ENCODE measurements around the gene GDAP2. TPM values are rescaled to one million over a fixed set of nuclear protein-coding genes. Genes with fewer than 3 reads are reported as not detected.

The GDAP2 gene
- total RNA-seq, 1 experiment from 2014 or later = 18.8 TPM

DNA sequence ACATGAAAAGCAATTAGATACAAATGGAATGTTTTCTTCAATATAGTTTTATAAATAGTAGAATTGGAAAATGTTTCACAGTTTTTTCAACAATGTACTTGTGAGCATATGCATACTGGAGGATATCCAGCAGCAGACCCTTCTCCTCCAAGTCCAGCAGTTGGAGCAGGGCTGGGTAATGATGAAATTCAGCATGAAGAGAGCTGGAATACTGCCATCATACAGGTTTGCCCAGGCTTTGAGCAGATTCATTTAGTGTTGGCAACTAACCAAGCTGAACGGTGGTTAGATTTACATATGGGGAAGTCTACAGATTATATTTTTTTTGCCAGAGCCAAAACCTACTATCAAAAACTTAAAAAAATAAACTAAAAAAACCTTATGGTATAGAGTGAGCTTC is 38.5 kb upstream of the GDAP2 start:
- no peak overlapping the region for H3K27ac Mint-ChIP-seq (ENCODE audit: unreplicated experiment)
- H3K9me3 Mint-ChIP-seq (ENCODE audit: low read depth, unreplicated experiment) = no peaks in the 10 kb centered on the region
- H3K4me1 Mint-ChIP-seq (ENCODE audit: low read depth, unreplicated experiment) = no peaks in the 10 kb centered on the region
- BruUV-seq (replicated peaks) = no TSS peak
- no peak for DNase-seq
- no peak overlapping the region for H3K4me3 Mint-ChIP-seq (ENCODE audit: low read depth, unreplicated experiment)
- CTCF ChIA-PET = interaction anchor here (0.6 kb wide), 1 partner anchor 1541 kb away, joined by 3 read pairs; no protein-coding TSS in a partner anchor
- TF ChIP-seq, protein P1, sequence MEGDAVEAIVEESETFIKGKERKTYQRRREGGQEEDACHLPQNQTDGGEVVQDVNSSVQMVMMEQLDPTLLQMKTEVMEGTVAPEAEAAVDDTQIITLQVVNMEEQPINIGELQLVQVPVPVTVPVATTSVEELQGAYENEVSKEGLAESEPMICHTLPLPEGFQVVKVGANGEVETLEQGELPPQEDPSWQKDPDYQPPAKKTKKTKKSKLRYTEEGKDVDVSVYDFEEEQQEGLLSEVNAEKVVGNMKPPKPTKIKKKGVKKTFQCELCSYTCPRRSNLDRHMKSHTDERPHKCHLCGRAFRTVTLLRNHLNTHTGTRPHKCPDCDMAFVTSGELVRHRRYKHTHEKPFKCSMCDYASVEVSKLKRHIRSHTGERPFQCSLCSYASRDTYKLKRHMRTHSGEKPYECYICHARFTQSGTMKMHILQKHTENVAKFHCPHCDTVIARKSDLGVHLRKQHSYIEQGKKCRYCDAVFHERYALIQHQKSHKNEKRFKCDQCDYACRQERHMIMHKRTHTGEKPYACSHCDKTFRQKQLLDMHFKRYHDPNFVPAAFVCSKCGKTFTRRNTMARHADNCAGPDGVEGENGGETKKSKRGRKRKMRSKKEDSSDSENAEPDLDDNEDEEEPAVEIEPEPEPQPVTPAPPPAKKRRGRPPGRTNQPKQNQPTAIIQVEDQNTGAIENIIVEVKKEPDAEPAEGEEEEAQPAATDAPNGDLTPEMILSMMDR (IDR thresholded peaks at IDR 0.05; ENCODE audit: unreplicated experiment) = no peak
- no peaks in the 10 kb centered on the region for H3K27me3 Mint-ChIP-seq (ENCODE audit: unreplicated experiment)
- intact Hi-C loops (cut with micrococcal nuclease; ENCODE audit: unreplicated experiment) = no loop called here
- no peaks in the 10 kb centered on the region for H3K36me3 Mint-ChIP-seq (ENCODE audit: insufficient read depth, unreplicated experiment)

DNA sequence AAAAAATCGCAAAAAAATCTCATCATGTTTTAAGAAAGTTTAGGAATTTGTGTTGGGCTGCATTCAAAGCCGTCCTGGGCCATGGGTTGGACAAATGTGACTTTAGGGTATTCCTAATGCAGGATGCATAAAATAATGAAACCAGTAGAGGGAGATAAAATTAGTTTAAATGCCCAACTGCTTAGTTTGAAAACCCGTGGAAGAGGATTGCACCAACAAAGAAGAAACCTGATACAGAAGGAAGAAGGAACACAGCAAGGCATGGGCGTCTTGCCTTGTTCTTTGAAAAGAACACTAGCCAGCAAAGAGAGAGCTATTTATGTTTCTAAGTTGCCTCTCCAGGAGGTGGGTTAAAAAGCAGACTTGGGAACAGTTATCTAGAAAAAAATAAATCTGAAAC is 38.1 kb upstream of the GDAP2 start:
- intact Hi-C loops (cut with micrococcal nuclease; ENCODE audit: unreplicated experiment) = no loop called here
- no peaks in the 10 kb centered on the region for H3K4me1 Mint-ChIP-seq (ENCODE audit: low read depth, unreplicated experiment)
- TF ChIP-seq, protein P1 (IDR thresholded peaks at IDR 0.05; ENCODE audit: unreplicated experiment) = no peak
- no peaks in the 10 kb centered on the region for H3K9me3 Mint-ChIP-seq (ENCODE audit: low read depth, unreplicated experiment)
- no TSS peak for BruUV-seq (replicated peaks)
- no peaks in the 10 kb centered on the region for H3K36me3 Mint-ChIP-seq (ENCODE audit: insufficient read depth, unreplicated experiment)
- no peak overlapping the region for H3K4me3 Mint-ChIP-seq (ENCODE audit: low read depth, unreplicated experiment)
- CTCF ChIA-PET = interaction anchor here (0.6 kb wide), 1 partner anchor 1541 kb away, joined by 3 read pairs; no protein-coding TSS in a partner anchor
- no peak for DNase-seq
- no peaks in the 10 kb centered on the region for H3K27me3 Mint-ChIP-seq (ENCODE audit: unreplicated experiment)
- no peak overlapping the region for H3K27ac Mint-ChIP-seq (ENCODE audit: unreplicated experiment)

DNA sequence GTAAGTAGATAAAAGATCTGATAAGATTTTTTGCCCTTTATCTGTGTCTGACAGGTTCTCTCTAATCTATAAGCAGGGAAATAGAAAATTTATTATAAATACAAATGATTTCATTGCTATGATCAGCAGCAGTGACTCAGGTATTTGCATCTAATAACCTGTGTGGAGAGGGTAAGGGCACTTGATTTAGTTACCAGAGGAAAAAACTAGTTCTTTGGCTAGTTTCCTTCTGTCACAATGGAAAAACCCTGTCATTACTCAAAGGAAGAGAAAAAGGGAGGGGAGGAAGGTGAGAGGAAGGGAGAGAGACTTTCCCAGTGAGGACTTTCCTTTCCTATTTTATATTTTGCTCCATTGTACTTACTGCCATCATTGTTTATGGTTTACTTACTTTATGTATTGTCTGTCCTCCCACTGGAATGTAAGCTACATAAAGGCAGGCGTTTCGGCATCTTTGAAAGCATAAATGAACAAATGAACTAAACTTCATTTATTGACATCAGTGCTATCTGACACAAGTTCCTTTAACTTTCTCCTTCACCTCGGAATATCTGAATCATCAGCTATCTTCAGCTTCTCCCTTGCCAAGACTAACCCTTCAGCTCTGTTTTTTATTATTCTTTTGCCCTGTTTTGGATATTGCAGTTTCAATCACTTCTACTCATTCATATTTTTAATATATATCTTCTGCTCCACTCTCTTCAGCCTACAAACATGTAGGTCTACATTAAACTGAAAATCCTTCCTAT is 35.0 kb upstream of the GDAP2 start:
- TF ChIP-seq, protein P1 (IDR thresholded peaks at IDR 0.05; ENCODE audit: unreplicated experiment) = no peak
- DNase-seq = no peak
- Mint-ChIP-seq H3K9me3 (ENCODE audit: low read depth, unreplicated experiment) (no peaks in the 10 kb centered on the region), H3K4me3 (ENCODE audit: low read depth, unreplicated experiment) (no peak overlapping the region), H3K27me3 (ENCODE audit: unreplicated experiment) (no peaks in the 10 kb centered on the region), H3K36me3 (ENCODE audit: insufficient read depth, unreplicated experiment) (no peaks in the 10 kb centered on the region), H3K27ac (ENCODE audit: unreplicated experiment) (no peak overlapping the region), H3K4me1 (ENCODE audit: low read depth, unreplicated experiment) (no peaks in the 10 kb centered on the region)
- intact Hi-C loops (cut with micrococcal nuclease; ENCODE audit: unreplicated experiment) = no loop called here
- BruUV-seq (replicated peaks) = no TSS peak
- CTCF ChIA-PET = no interaction called here

DNA sequence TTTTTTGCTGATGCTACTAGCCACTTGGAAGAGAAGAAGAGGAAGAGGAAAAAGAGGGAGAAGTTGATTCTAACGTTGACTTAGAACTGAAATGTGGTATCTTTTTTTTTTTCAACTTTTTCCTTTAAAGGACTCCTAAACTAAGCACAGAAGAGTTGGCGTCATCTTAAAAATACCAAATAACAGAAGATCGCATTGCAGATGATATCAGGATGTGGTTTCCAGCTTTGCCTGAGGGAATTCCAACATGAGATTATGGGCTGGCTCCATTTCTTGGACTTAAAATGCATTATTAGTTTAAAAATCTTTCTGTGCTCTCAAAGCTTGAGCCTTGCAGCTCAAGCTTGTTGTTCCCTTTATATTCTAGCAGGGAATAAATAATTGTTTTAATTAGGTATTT is 29.9 kb upstream of the GDAP2 start:
- no peak overlapping the region for H3K27ac Mint-ChIP-seq (ENCODE audit: unreplicated experiment)
- TF ChIP-seq, protein P1 (IDR thresholded peaks at IDR 0.05; ENCODE audit: unreplicated experiment) = no peak
- no peaks in the 10 kb centered on the region for H3K27me3 Mint-ChIP-seq (ENCODE audit: unreplicated experiment)
- intact Hi-C loops (cut with micrococcal nuclease; ENCODE audit: unreplicated experiment) = no loop called here
- BruUV-seq (replicated peaks) = no TSS peak
- no peak overlapping the region for H3K4me3 Mint-ChIP-seq (ENCODE audit: low read depth, unreplicated experiment)
- peaks cover 16% of the 10 kb centered on the region for H3K36me3 Mint-ChIP-seq (ENCODE audit: insufficient read depth, unreplicated experiment)
- no peaks in the 10 kb centered on the region for H3K4me1 Mint-ChIP-seq (ENCODE audit: low read depth, unreplicated experiment)
- no peak for DNase-seq
- CTCF ChIA-PET = no interaction called here
- H3K9me3 Mint-ChIP-seq (ENCODE audit: low read depth, unreplicated experiment) = no peaks in the 10 kb centered on the region
